K562 (cell line): ENCODE measurements around the gene CEACAM18. TPM values are rescaled to one million over a fixed set of nuclear protein-coding genes. Genes with fewer than 3 reads are reported as not detected.

Experiments
- ATAC-seq: fragments of 200-7000 bp; cut with Tn5 transposase; 3 replicates; pipeline ENCODE4 v1.9.1; 2020; ENCODE audit warnings: moderate library complexity
- BruUV-seq: library from RNA; stranded (reverse); fragments of 400-500 nt; replicated peaks from 2 replicates; lab custom pipeline; 2021; lab: Mats Ljungman, UMichigan
- CTCF ChIA-PET: fragments of 300-600 bp; formaldehyde crosslinking; extraction: SDS; loops from one replicate; lab custom pipeline; 2021; ENCODE audit warnings: low intra/inter-chr PET ratio; lab: Yijun Ruan, JAX
- POLR2A ChIA-PET: fragments of 300-600, 350-650 bp; sonication (Branson Sonifier 250); formaldehyde crosslinking; extraction: SDS; loops from one replicate; lab custom pipeline; 2021; ENCODE audit warnings: antibody characterized with exemption, inconsistent platforms; lab: Yijun Ruan, JAX
- DNase-seq, 4 experiments: peaks; one replicate each; pipeline versions ENCODE4 v3.0.0 to v3.0.0-alpha.2; 2011 to 2018; ENCODE audit warnings: low spot score in 3 of 4, mixed read lengths in 3 of 4; ENCODE audit errors: extremely low read depth in 1 of 4
- FAIRE-seq: peaks from 2 replicates; lab custom pipeline; 2011; peaks lifted over from hg19 to GRCh38; lab: Jason Lieb, UNC
- H2AFZ ChIP-seq: 2 replicates; pipeline ENCODE4 v1.6.0; 2011; ENCODE audit warnings: low read depth, low read length, control low read depth, inconsistent platforms
- H3K27ac ChIP-seq: fragments of 200-600 bp; 3 replicates; pipeline ENCODE4 v1.8.0; 2011; ENCODE audit warnings: low read depth, mild to moderate bottlenecking, control low read depth, inconsistent platforms, low read length, moderate library complexity, mixed read lengths; ENCODE audit errors: extremely low read depth
- H3K27me3 ChIP-seq, 2 experiments: fragments of 300-600 bp in 1 of 2; 2 replicates in 1 of 2; 3 replicates in 1 of 2; pipeline versions ENCODE4 v1.6.0 to v1.8.0; 2011; ENCODE audit warnings: inconsistent platforms in 2 of 2, low read length in 2 of 2, mild to moderate bottlenecking in 1 of 2, mixed read lengths in 1 of 2, moderate library complexity in 1 of 2; ENCODE audit not compliant: control insufficient read depth in 2 of 2, insufficient read depth in 2 of 2
- H3K36me3 ChIP-seq: fragments of 300-600 bp; 3 replicates; pipeline ENCODE4 v1.8.0; 2011; ENCODE audit warnings: mild to moderate bottlenecking, low read length, inconsistent platforms; ENCODE audit not compliant: control insufficient read depth, insufficient read depth
- H3K4me1 ChIP-seq, 2 experiments: fragments of 200-600 bp in 1 of 2; replicated peaks in 1 of 2; 2 replicates in 1 of 2; 3 replicates in 1 of 2; pipeline versions ENCODE4 v1.5.1 to v1.8.0; 2011; ENCODE audit warnings: inconsistent platforms in 2 of 2, low read length in 2 of 2, mild to moderate bottlenecking in 1 of 2, mixed read lengths in 1 of 2, moderate library complexity in 1 of 2; ENCODE audit not compliant: control insufficient read depth in 2 of 2, insufficient read depth in 2 of 2
- H3K4me2 ChIP-seq: 2 replicates; pipeline ENCODE4 v1.6.1; 2011; ENCODE audit warnings: low read length, control low read depth, inconsistent platforms, mixed read lengths; ENCODE audit not compliant: insufficient read depth
- H3K4me3 ChIP-seq: fragments of 200-600 bp; sonication (generic), shearing (Covaris generic); 2 replicates; pipeline ENCODE4 v1.5.1; 2016; ENCODE audit warnings: control low read depth, inconsistent platforms
- H3K79me2 ChIP-seq: fragments of 200-600 bp; 3 replicates; pipeline ENCODE4 v1.8.0; 2011; ENCODE audit warnings: low read length, inconsistent platforms; ENCODE audit not compliant: control insufficient read depth, insufficient read depth
- H3K9ac ChIP-seq, 2 experiments: 2 replicates each; pipeline versions ENCODE4 v1.6.0 to v1.6.1; 2011; ENCODE audit warnings: low read depth in 2 of 2, low read length in 2 of 2, control low read depth in 1 of 2, inconsistent platforms in 1 of 2, mild to moderate bottlenecking in 1 of 2, mixed read lengths in 1 of 2; ENCODE audit not compliant: insufficient read depth in 1 of 2
- H3K9me1 ChIP-seq: one replicate; pipeline ENCODE4 v1.6.0; 2011; ENCODE audit warnings: inconsistent platforms, mild to moderate bottlenecking, low read length, moderate library complexity; ENCODE audit not compliant: control insufficient read depth, insufficient read depth
- H3K9me3 ChIP-seq: replicated peaks from 2 replicates; pipeline ENCODE4 v1.5.1; 2011; ENCODE audit warnings: low read depth, low read length, inconsistent platforms; ENCODE audit not compliant: control insufficient read depth, insufficient read depth
- H4K20me1 ChIP-seq: replicated peaks from 2 replicates; pipeline ENCODE4 v1.6.1; 2011; ENCODE audit warnings: low read length, inconsistent platforms, mixed read lengths; ENCODE audit not compliant: control insufficient read depth, insufficient read depth
- ETV1 ChIP-seq: fragments of 450-650 bp; conservative IDR thresholded peaks from 2 replicates; pipeline ENCODE4 v1.6.1; 2016; ENCODE audit warnings: missing genetic modification characterization, control low read depth, low read depth, missing compliant biosample characterization
- FOS ChIP-seq: IDR thresholded peaks from 3 replicates; pipeline ENCODE4 v1.6.1; 2011; ENCODE audit not compliant: insufficient read length; ENCODE audit errors: extremely low read depth
- FOXJ2 ChIP-seq: fragments of 200-800 bp; sonication (Bioruptor generic); IDR thresholded peaks from 2 replicates; pipeline ENCODE4 v1.6.1; 2016; ENCODE audit warnings: missing genetic modification characterization, missing compliant biosample characterization
- FOXM1 ChIP-seq, 2 experiments: fragments of 450-650 bp in 1 of 2; sonication (generic) in 1 of 2; formaldehyde crosslinking in 1 of 2; IDR thresholded peaks; 2 replicates each; pipeline versions ENCODE4 v1.6.1 to v1.9.0; 2017 to 2022; ENCODE audit warnings: low read depth in 2 of 2, mild to moderate bottlenecking in 2 of 2, missing genetic modification reagents in 1 of 2, moderate library complexity in 1 of 2
- KDM1A ChIP-seq, 2 experiments: fragments of 450-650 bp; IDR thresholded peaks; 2 replicates each; pipeline ENCODE4 v1.6.1; 2016; ENCODE audit warnings: mild to moderate bottlenecking in 2 of 2
- MCM7 ChIP-seq, 2 experiments: fragments of 450-650 bp; IDR thresholded peaks; 2 replicates each; pipeline ENCODE4 v1.6.1; 2016 to 2018
- NFE2 ChIP-seq: IDR thresholded peaks from 2 replicates; pipeline ENCODE4 v1.6.1; 2014; ENCODE audit warnings: antibody characterized with exemption, low read depth
- POLR3G ChIP-seq: IDR thresholded peaks from 2 replicates; pipeline ENCODE4 v1.6.1; 2011; ENCODE audit not compliant: insufficient read length, insufficient replicate concordance; ENCODE audit errors: extremely low read depth
- RAD21 ChIP-seq, 2 experiments: fragments of 250-450 bp in 1 of 2; fragments of 450-650 bp in 1 of 2; sonication (Bioruptor Pico) in 1 of 2; formaldehyde crosslinking in 1 of 2; IDR thresholded peaks in 1 of 2; conservative IDR thresholded peaks in 1 of 2; 2 replicates each; pipeline versions ENCODE4 v1.4.0 to v1.8.0; 2020 to 2022; ENCODE audit warnings: mild to moderate bottlenecking in 2 of 2, moderate library complexity in 1 of 2
- ZNF780A ChIP-seq: fragments of 250-450 bp; sonication (Bioruptor Pico); IDR thresholded peaks from 2 replicates; pipeline ENCODE4 v1.5.0; 2021; ENCODE audit warnings: mild to moderate bottlenecking
- WGBS: fragments of 100-300 bp; shearing (Covaris generic); methylation state at CpG from one replicate; pipeline ENCODE4 v1.1.6; 2016; ENCODE audit warnings: low coverage, mixed read lengths; ENCODE audit not compliant: insufficient coverage; ENCODE audit errors: missing lambda C conversion rate; 5-methylcytosine and 5-hydroxymethylcytosine counted together
- in situ Hi-C: fragments of 300-500 bp; cut with MboI; formaldehyde crosslinking; loops from 4 replicates; pipeline ENCODE4 v1.15.0; 2018; ENCODE audit warnings: inconsistent platforms, mixed read lengths
- intact Hi-C: fragments of 100-400 bp; cut with micrococcal nuclease; formaldehyde crosslinking; loops from 2 replicates; pipeline ENCODE4 v1.14.2; 2022
- polyA plus RNA-seq, 8 experiments: library from polyadenylated mRNA; depleted of rRNA in 4 of 8; stranded (reverse) in 5 of 8; unstranded in 3 of 8; fragments of >200 nt; fragmentation: Nextera tagmentation in 2 of 8; fragmentation: Illumina TruSeq in 1 of 8; extraction: Ambion mirVana in 2 of 8; extraction: Trizol in 1 of 8; gene quantifications; 2 replicates each; pipeline versions ENCODE4 v1.2.1 to v1.2.3, GENCODE V29; 2011 to 2014; ENCODE audit warnings: inconsistent platforms in 1 of 8, missing spikeins in 1 of 8
- total RNA-seq, 7 experiments: library from RNA; depleted of rRNA in 6 of 7; stranded (reverse); fragments of >200 nt in 6 of 7; fragmentation: Illumina TruSeq in 2 of 7; extraction: Trizol in 2 of 7; gene quantifications; 2 replicates each; pipeline versions ENCODE4 v1.2.1 to v1.2.3, GENCODE V29; 2011 to 2021; ENCODE audit warnings: low replicate concordance in 1 of 7

CEACAM18 gene
- total and polyA plus RNA-seq, 9 of the 15 experiments (the other 6 are each of a cell fraction or from before 2014, with no cell fraction given): 0.08 to 0.24 (median 0.15) TPM; not detected in 3

DNA sequence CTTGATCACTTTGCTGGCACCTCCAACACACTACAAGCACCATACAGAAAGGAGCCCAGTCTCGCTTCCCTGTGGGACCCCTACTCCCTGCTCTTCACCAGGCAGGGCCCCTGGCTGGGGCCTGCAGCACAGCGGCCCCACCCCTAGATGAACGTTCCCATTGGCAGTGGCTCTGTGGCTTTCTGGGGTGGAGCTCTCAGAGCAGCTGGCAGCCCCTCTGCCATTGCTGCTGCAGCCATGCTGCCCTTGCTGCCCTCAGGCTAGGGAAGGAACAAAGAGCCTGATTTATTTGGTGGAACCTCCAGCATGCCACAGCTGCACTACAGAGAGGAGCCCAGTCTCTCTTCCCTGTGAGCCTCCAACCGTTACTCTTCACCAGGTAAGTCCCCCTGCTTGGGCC, 47.3 kb downstream of the CEACAM18 start (continued):
- no peak for TF ChIP-seq NFE2
- no peak for TF ChIP-seq ZNF780A (CRISPR knock-in tag)
- no peak for TF ChIP-seq FOXM1 (IDR thresholded peaks at IDR 0.05; ENCODE audit: low read depth)
- no peak for TF ChIP-seq FOXM1 (CRISPR knock-in tag; IDR thresholded peaks at IDR 0.05; ENCODE audit: low read depth)

DNA sequence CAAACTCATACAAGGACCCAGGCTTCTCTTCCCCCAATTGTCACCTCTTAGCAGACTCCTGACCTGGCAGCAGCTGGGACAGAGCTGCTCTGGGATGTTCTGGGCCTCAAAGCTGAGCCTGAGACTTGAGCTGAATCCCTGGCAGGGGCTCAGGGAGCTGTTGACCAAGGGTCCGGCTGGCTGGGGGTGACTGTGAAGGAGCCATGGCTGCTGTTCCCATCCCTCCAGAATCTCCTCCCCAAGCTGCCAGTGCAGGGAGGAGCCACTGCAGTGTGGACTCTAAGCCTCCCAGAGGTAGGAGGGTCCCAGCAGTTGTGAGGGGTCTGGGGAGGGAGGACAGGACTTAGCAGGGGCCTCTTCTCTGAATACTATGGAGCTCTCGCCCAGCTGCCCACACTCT, 51.0 kb downstream of the CEACAM18 start:
- no TSS peak for BruUV-seq
- Histone ChIP-seq H3K36me3 (no peaks in the 10 kb centered on the region), H3K4me3 (no peak overlapping the region), H3K27ac (no peak overlapping the region), H3K4me2 (no peak overlapping the region), H4K20me1 (no peaks in the 10 kb centered on the region), H2AFZ (peak overlapping the region; percentile 28; the same call in 1 of the 2 replicates), H3K4me1 (peaks cover 43 to 50% of the 10 kb centered on the region in 2 experiments), H3K9me1 (no peaks in the 10 kb centered on the region), H3K9me3 (no peaks in the 10 kb centered on the region), H3K9ac (no peak overlapping the region), H3K27me3 (no peaks in the 10 kb centered on the region), H3K79me2 (no peaks in the 10 kb centered on the region)
- DNase-seq: no peak
- ATAC-seq: no peak
- CTCF ChIA-PET: no interaction called here
- TF ChIP-seq KDM1A (IDR thresholded peaks at IDR 0.05) (no peak), RAD21 (CRISPR knock-in tag; conservative IDR thresholded peaks at IDR 0.05 in 1 of 2, IDR thresholded peaks at IDR 0.05 in 1 of 2) (no peak), FOS (no peak), ETV1 (tag) (no peak), POLR3G (no peak), FOXJ2 (tag) (no peak), MCM7 (IDR thresholded peaks at IDR 0.05) (no peak)
- intact Hi-C loops: no loop called here
- no peak for FAIRE-seq
- POLR2A ChIA-PET: interaction anchor here (0.6 to 5.7 kb wide), 3 partner anchors 14 to 565 kb away, joined by 3 to 31 read pairs (median 3); no protein-coding TSS in a partner anchor
- 71% methylated on average over 2 of the region's 2 CpGs for WGBS
- in situ Hi-C loops: no loop called here
